Osteoblast (primary cell): ENCODE measurements around the gene RFPL1. TPM values are rescaled to one million over a fixed set of nuclear protein-coding genes. Genes with fewer than 3 reads are reported as not detected.
A peak's percentile ranks its signal among the peaks of the same experiment; 100 is the strongest.

Experiments used
- DNase-seq: peaks from one replicate; pipeline ENCODE4 v3.0.0; 2011; ENCODE audit warnings: low spot score, mixed read lengths; ENCODE audit not compliant: insufficient read length; ENCODE audit errors: missing footprints
- H2AFZ ChIP-seq: 2 replicates; pipeline ENCODE4 v1.6.0; 2011; ENCODE audit warnings: mild to moderate bottlenecking, low read length
- H3K27ac ChIP-seq: 2 replicates; pipeline ENCODE4 v1.5.1; 2011; ENCODE audit warnings: mild to moderate bottlenecking, low read depth, low read length, moderate library complexity
- H3K27me3 ChIP-seq: 2 replicates; pipeline ENCODE4 v1.6.0; 2012; ENCODE audit warnings: mild to moderate bottlenecking, control low read depth, inconsistent platforms, low read length, moderate library complexity; ENCODE audit not compliant: insufficient read depth
- H3K36me3 ChIP-seq: 2 replicates; pipeline ENCODE4 v1.5.1; 2011; ENCODE audit warnings: mild to moderate bottlenecking, low read length, control low read depth, moderate library complexity; ENCODE audit not compliant: insufficient read depth
- H3K4me1 ChIP-seq: 2 replicates; pipeline ENCODE4 v1.5.1; 2011; ENCODE audit warnings: mild to moderate bottlenecking, low read length, control low read depth, moderate library complexity; ENCODE audit not compliant: insufficient read depth
- H3K4me2 ChIP-seq: 2 replicates; pipeline ENCODE4 v1.6.0; 2011; ENCODE audit warnings: mild to moderate bottlenecking, low read length; ENCODE audit not compliant: insufficient read depth
- H3K4me3 ChIP-seq: fragments of 200-600 bp; sonication (generic); 3 replicates; pipeline ENCODE4 v1.5.1; 2012; ENCODE audit warnings: mild to moderate bottlenecking, low read length, inconsistent platforms; ENCODE audit not compliant: insufficient read depth
- H3K79me2 ChIP-seq: 2 replicates; pipeline ENCODE4 v1.6.0; 2012; ENCODE audit warnings: mild to moderate bottlenecking, low read length, control low read depth, inconsistent platforms; ENCODE audit not compliant: insufficient read depth
- H3K9me3 ChIP-seq: 2 replicates; pipeline ENCODE4 v1.5.1; 2011; ENCODE audit warnings: low read depth, low read length, control low read depth
- H4K20me1 ChIP-seq: 2 replicates; pipeline ENCODE4 v1.6.0; 2012; ENCODE audit warnings: mild to moderate bottlenecking, low read length, control low read depth; ENCODE audit not compliant: insufficient read depth
- total RNA-seq: library from RNA; depleted of rRNA; stranded (reverse); fragments of >200 nt; gene quantifications from 2 replicates; pipeline ENCODE4 v1.2.3, GENCODE V29; 2012
- TF ChIP-seq, protein P1 (sequence below): IDR thresholded peaks from 2 replicates; pipeline ENCODE4 v1.5.1; 2011; ENCODE audit warnings: mild to moderate bottlenecking, low read depth, low read length, moderate library complexity; ENCODE audit errors: extremely low read depth

Gene RFPL1
- total RNA-seq, 1 donor, result not detected

DNA sequence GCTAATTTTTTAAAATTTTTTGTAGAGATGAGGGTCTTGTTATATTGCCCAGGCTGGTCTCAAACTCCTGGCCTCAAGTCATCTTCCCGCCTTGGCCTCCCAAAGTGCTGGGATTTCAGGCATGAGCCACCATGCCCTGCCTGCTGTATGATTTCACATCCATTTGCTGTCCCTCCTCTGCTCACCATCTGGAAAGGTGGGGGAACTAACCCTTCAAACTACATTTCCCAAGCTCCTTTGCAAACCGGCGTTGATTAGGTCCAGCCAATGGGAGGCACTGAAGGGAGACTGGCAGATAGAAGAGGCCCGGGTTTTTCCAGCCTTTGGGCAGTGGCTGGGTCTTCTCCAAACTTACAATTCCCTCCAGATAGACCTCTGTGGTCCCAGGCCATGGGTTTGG, 19.3 kb downstream of the RFPL1 start:
- Histone ChIP-seq H3K4me1 (no peaks in the 10 kb centered on the region), H3K27me3 (no peaks in the 10 kb centered on the region), H3K79me2 (no peaks in the 10 kb centered on the region), H3K27ac (no peak overlapping the region), H3K9me3 (no peaks in the 10 kb centered on the region), H2AFZ (no peak overlapping the region), H3K36me3 (no peaks in the 10 kb centered on the region), H3K4me2 (no peak overlapping the region), H3K4me3 (no peak overlapping the region), H4K20me1 (no peaks in the 10 kb centered on the region)
- peak; percentile 94 for DNase-seq
- TF ChIP-seq, protein P1, sequence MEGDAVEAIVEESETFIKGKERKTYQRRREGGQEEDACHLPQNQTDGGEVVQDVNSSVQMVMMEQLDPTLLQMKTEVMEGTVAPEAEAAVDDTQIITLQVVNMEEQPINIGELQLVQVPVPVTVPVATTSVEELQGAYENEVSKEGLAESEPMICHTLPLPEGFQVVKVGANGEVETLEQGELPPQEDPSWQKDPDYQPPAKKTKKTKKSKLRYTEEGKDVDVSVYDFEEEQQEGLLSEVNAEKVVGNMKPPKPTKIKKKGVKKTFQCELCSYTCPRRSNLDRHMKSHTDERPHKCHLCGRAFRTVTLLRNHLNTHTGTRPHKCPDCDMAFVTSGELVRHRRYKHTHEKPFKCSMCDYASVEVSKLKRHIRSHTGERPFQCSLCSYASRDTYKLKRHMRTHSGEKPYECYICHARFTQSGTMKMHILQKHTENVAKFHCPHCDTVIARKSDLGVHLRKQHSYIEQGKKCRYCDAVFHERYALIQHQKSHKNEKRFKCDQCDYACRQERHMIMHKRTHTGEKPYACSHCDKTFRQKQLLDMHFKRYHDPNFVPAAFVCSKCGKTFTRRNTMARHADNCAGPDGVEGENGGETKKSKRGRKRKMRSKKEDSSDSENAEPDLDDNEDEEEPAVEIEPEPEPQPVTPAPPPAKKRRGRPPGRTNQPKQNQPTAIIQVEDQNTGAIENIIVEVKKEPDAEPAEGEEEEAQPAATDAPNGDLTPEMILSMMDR, result no peak

DNA sequence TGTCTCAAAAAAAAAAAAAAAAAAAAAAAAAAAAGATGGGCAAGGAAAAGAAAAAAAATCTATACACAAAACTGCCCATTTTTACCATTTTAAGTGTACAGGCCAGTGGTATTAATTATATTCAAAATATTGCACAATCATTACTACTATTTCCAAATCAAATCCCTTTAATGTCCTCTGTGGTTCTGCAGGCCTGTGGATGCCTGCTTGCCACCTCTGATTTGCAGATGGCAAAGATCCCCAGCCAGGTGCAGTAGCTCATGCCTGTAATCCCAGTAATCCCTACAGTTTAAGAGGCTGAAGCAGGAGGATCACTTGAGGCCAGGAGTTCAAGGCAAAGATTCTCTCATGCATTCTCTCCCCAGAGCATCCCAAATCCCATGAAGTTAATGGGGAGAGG, 20.2 kb downstream of the RFPL1 start:
- no peak overlapping the region for H3K27ac ChIP-seq
- no peak overlapping the region for H3K4me2 ChIP-seq
- DNase-seq, result no peak
- no peak overlapping the region for H2AFZ ChIP-seq
- TF ChIP-seq, protein P1, result no peak
- no peaks in the 10 kb centered on the region for H3K4me1 ChIP-seq
- H3K4me3 ChIP-seq, result no peak overlapping the region
- no peaks in the 10 kb centered on the region for H3K9me3 ChIP-seq
- H4K20me1 ChIP-seq, result no peaks in the 10 kb centered on the region
- H3K79me2 ChIP-seq, result no peaks in the 10 kb centered on the region
- H3K36me3 ChIP-seq, result no peaks in the 10 kb centered on the region
- H3K27me3 ChIP-seq, result no peaks in the 10 kb centered on the region

DNA sequence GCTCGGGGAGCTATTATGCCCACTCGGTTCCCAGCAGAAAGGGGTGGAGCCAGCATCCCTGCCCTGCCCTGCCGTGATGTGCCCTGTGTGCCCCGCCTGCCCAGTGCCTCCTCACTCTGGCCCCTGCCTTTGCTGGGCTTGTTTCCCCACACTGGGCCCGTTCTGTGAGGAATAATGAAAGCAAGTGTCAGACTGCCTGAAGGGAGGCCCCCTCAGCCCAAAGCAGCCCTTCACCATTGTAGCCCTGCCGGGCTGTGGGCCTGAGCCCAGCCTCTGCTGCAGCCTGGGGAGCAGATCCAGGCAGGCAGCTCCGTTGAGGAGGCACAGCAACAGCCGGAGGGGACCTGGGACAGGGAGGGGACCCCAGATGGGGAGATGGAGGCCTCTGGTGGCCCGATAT, 21.4 kb downstream of the RFPL1 start:
- H2AFZ ChIP-seq, result no peak overlapping the region
- no peaks in the 10 kb centered on the region for H3K9me3 ChIP-seq

GRCh38 chr22:29461263-29461662, 22.9 kb downstream of the RFPL1 start:
- no peaks in the 10 kb centered on the region for H3K36me3 ChIP-seq
- no peak for DNase-seq
- H4K20me1 ChIP-seq, result no peaks in the 10 kb centered on the region
- H3K9me3 ChIP-seq, result no peaks in the 10 kb centered on the region
- H3K27ac ChIP-seq, result no peak overlapping the region
- no peaks in the 10 kb centered on the region for H3K79me2 ChIP-seq
- no peak overlapping the region for H2AFZ ChIP-seq
- H3K4me2 ChIP-seq, result no peak overlapping the region
- no peaks in the 10 kb centered on the region for H3K4me1 ChIP-seq
- TF ChIP-seq, protein P1, result no peak
- H3K27me3 ChIP-seq, result no peaks in the 10 kb centered on the region
- no peak overlapping the region for H3K4me3 ChIP-seq

More for the DNA sequence above, 21.4 kb downstream of the RFPL1 start:
- DNase-seq, result no peak
- TF ChIP-seq, protein P1, result no peak
- Histone ChIP-seq H3K27me3 (no peaks in the 10 kb centered on the region), H3K36me3 (no peaks in the 10 kb centered on the region), H3K79me2 (no peaks in the 10 kb centered on the region), H3K4me3 (no peak overlapping the region), H3K27ac (no peak overlapping the region), H4K20me1 (no peaks in the 10 kb centered on the region), H3K4me1 (no peaks in the 10 kb centered on the region), H3K4me2 (no peak overlapping the region)
